Measurements from ENCODE around the gene ARSA.

Gene ARSA

DNA sequence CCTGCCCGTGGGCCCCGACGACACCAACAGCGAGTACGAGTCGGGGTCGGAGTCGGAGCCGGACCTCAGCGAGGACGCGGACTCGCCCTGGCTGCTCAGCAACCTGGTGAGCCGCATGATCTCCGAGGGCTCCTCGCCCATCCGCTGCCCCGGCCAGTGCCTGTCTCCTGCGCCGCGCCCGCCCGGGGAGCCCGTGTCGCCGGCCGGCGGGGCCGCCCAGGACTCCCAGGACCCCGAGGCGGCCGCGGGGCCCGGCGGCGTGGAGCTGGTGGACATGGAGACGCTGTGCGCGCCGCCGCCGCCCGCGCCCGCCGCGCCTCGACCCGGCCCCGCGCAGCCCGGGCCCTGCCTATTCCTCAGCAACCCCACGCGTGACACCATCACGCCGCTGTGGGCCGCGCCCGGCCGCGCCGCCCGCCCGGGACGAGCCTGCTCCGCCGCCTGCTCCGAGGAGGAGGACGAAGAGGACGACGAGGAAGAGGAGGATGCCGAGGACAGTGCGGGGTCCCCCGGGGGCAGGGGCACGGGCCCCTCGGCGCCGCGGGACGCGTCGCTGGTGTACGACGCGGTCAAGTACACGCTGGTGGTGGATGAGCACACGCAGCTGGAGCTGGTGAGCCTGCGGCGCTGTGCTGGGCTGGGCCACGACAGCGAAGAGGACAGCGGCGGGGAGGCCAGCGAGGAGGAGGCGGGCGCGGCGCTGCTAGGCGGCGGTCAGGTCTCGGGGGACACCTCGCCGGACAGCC is 23.5 kb downstream of the ARSA start:
- no peak for DNase-seq (ENCODE audit: low spot score)

- no peak for DNase-seq (ENCODE audit: low spot score)
Observed at GRCh38 chr22:50603511-50604255, 24.3 kb downstream of the ARSA start.

DNA sequence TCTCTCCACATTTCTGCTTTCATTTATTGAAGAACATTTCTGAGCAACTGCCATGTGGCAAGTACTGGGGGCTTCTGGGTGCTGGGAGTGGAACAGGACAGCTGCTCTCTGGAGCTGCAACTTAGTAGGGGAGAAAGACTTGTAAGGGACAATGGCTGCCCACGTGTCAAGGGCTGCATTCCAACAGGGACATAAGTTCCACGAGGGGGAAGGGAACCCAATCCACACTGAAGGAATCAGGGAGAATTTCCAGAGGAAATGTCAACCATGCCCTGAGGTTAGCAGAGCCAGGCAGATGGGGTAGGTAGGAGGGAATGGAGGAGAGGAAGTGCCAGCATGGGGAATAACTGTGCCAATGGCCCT is 25.6 kb downstream of the ARSA start:
- DNase-seq (ENCODE audit: low spot score): no peak

- no peak for DNase-seq (ENCODE audit: low spot score)
Observed at GRCh38 chr22:50601669-50602337, 26.1 kb downstream of the ARSA start.

- DNase-seq (ENCODE audit: low spot score): no peak
Observed at GRCh38 chr22:50600967-50601668, 26.8 kb downstream of the ARSA start.

GRCh38 chr22:50600538-50600937 is 27.4 kb downstream of the ARSA start, which contains the start of gene MAPK8IP2:
TSS of gene MAPK8IP2 (plus strand) at chr22:50600793. CDS start at chr22:50600819, 26 bp downstream.
- no peak for DNase-seq (ENCODE audit: low spot score)

DNA sequence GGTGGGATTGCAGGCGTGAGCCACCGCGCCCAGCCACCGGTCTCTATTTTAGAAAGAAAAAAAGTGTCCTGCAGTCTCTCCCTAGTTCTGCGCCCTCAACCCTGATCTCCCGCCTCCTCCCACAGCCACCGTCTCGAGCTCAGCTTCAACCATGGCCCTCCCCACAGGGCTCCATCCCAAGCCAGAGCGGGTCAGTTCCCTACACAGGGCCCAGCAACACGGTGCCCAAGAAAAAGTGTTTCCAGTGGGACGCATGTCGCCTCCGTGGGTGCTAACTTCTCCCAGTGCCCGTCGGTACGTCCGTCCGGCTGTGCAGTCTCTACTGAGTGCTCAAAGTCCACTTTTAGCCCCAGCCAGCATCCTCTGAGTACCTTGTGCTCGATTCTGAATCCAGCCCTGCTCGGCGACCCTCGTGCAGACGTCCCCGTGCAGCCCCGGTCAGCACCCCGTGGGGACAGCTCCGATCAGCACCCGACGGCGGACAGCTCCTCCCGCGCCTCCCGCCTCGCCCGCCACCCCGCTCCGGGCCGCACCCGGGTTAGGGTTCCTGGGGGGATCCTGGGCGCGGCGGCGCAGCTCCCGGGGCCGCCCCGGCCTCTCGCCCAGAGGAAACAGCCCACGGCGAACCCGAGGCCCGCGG is 28.0 kb downstream of the ARSA start:
- no peak for DNase-seq (ENCODE audit: low spot score)

DNA sequence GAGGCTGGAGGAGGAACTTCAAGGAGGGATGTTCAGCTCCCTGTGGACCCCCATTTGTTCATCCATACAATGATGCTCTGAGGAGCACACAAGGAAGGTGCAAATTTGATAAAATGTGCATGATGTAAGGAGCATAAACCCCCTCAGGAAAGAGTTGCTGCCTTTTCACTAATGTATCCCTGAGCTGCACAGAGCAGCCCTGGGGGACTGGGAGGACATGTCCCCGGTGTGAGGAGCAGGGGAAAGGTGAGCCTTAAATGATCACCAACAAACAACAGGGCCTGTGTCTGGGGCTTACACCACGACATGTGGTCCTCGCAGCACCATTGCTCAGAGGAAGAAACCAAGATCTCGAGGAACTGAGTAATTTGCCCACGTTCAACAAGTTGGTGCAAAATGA is 30.9 kb downstream of the ARSA start:
- DNase-seq (ENCODE audit: low spot score): no peak

DNA sequence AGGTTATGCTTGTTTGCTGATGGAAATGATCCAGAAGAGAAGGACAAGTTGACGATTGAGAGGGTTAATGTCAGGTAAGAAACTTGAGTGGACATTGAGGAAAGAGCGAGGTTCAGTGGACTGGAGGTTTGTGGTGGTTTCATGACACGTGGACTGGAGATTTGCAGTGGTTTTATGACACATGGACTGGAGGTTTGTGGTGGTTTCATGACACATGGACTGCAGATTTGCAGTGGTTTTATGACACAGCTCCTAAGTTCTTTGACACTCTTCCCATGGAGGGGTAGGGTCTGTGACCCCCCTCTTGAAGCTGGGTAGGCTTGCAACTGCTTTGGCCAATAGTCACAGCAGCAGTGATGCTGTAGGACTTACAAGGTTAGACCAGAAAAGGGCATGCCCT is 32.8 kb downstream of the ARSA start:
- no peak for DNase-seq (ENCODE audit: low spot score)

DNA sequence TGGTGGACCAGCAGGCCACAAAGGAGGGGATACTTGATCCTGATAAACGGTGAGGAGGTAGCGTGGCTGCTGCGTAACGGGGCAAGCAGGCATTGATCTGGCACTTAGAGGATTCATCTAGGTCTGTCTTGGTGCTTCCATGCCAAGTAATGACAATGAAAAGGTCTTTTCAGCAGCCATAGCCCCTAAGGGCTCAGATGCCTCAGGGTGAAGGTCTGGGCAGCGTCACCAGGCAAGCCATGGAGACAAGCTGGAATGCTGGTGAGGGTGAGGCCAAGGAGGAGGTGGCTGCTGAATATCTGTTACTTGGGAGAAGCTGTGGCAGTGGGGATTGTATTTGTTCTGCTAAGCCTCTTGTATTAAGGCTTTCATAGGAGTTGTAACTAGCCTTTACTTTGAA is 40.5 kb downstream of the ARSA start:
- DNase-seq (ENCODE audit: low spot score): no peak

DNA sequence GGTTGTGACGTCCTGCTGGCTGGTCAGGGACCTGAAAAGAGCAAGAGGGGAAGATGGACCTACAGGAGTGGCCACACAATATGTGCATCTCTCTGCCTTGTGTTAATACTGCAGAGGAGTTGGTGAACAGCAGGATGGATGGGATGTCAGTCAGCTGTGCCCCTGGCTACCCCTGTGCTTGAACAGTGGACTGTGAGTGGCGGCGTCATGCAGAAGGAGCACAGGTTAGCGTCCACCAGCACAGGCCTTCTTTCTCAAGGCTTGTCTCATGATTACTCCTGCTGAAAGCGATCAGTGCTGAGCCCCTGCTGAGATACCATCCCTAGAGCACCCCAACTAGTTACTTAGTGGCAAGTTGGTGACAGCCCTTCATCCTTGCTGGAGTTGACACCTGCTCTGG is 41.5 kb downstream of the ARSA start:
- DNase-seq (ENCODE audit: low spot score): no peak

DNA sequence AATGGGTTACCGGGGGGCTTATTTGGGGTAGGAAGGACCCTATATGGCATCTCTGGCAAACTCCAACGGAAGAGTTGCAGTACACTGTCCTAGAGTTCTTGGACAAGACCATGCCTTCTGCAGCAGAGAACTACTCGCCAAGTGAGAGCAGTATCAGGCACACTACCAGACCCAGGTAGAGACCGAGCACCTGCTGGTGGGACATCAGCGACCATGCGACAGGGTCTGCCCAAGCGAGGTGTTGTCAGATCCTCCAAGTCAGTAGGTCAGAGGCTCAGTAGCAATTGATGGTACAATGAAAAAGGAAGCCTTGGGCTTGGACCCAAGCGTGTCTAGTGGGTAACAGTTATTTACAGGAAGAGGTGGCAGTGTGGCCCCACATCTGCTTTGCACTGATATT is 42.2 kb downstream of the ARSA start:
- no peak for DNase-seq (ENCODE audit: low spot score)

DNA sequence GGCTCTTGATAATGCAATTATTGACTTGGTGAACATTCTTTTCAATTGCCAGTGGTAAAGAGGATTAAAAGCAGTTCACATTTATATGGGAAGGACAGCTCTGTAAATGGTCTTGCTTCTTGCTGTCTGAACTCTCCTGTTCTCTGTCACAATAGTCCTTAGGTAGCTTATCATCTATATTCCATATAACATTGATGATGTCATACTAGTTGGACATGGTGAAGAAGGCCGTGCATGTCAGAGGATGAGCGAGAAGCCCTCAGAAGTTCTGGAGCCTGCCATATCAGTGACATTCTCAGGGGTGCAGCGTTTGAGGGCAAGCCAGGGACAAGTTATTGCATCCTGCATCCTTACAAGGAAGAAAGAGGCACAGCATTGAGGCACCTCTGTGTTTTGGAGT is 42.7 kb downstream of the ARSA start:
- DNase-seq (ENCODE audit: low spot score): no peak

DNA sequence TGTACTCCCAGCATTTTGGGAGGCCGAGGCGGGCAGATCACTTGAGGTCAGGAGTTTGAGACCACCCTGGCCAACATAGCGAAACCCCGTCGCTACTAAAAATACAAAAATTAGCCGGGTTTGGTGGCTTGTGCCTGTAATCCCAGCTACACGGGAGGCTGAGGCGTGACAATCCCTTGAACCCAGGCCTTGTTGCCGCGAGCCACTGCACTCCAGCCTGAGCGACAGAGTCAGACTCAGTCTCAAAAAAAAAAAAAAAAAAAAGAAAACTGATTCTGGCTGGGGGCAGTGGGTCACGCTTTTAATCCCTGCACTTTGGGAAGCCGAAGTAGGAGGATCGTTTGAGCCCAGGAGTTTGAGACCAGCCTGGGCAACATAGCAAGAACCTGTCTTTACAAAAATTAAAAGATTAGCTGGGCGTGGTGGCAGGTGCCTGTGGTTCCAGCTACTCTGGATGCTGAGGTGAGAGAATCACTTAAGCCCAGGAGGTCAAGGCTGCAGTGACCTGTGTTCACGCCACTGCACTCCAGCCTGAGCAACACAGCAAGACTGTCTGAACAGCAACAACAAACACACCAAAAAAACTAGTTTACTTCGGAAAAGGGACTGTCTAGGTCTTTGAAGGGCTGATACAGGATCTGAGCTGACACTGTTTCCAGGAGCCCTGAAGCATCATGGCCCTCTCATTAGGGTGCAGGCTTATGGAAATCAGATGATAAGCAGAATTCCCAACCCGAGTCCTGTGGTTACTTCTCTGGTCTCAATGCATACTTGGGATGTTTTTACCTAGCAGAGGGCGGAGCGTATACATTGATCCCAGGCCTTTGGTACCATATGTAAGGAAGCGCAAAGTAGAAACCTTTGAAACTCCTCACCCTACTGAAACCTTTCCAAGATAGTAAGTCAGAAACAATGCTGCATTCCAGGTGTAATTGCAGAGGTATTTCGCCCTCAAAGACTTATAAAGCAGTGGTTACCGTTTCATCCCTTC is 43.6 kb downstream of the ARSA start:
- DNase-seq (ENCODE audit: low spot score): no peak

DNA sequence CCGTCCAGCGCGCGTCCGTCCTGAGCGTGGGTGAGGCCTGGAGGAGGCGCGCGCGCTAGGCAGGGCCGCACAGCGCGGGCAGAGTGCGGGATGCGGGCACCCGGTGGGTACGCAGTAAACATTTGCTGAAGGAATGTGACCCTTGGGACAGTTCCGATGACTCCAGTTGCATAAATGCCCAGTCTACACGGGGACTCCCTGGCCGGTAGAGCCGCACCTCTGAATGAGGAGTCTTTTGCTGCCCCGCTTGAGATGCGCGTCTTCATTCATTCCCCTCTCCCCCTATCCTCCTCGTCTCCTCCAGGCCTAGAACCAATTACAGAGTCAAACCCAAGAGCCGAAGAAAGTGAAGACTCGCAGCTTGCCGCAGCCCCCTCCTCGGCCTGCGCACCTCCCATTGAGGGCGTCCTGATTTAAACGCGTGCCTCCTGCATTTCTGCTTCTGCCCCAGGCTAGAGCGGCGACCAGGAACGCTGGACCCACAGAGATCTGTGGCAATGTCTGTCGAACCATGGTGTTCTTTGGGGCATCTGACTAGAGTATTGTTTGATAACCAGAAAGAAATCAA is 44.6 kb downstream of the ARSA start:
- DNase-seq (ENCODE audit: low spot score): peak; percentile 29

DNA sequence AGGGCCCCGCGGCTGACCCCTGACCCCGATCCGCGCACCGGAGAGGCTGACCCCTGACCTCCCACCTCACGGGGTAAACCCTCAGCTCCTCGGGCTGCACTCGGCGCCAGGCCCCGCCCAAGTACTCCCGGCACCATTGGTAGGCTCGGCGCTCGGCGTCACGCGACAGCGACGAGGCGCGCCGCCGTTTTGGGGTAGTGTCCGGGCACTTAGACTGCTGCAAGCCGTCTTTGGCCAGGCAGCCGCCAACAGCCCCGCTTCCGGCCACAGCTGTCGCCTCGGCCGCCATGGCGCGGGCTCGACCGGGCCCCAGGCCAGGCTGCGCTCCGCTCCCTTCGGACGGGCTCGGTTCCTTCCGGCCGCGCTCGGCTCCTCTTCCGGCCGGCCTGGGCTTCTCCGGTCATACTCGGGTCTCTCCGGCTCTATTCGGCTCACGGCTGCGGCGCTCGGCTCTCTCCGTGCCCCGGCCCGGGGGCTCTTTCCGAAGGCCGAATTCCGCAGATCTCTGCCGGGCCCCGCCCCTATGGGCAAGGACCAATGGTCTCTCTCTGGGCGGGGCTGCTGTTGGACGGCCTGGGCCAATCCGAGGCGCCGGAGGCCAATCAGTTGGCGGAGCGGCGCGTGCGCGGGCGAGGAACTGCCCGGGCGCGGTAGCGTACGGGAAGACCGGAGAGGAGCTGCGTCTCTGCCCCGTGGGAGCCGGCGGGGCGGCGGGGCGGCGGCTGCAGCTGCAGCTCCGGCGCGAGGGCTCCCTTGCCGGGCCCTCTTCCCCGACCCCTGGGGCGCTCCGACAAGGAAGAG is 45.3 kb downstream of the ARSA start, which contains the start of gene CHKB:
CHKB (minus strand) TSS at position 357 of the 801 bp plus-strand sequence; CDS start at position 289, 68 bp downstream.
- DNase-seq (ENCODE audit: low spot score): peak; percentile 95

- DNase-seq (ENCODE audit: low spot score): no peak
Observed at GRCh38 chr22:50581950-50582492, 45.9 kb downstream of the ARSA start.

- no peak for DNase-seq (ENCODE audit: low spot score)
Observed at GRCh38 chr22:50581031-50581949, 46.7 kb downstream of the ARSA start.
